ENCODE measurements around the gene FNDC8. TPM values are rescaled to one million over a fixed set of nuclear protein-coding genes. Genes with fewer than 3 reads are reported as not detected.

The FNDC8 gene
- total and polyA plus RNA-seq, 7 experiments from 2014 or later, result not detected

DNA sequence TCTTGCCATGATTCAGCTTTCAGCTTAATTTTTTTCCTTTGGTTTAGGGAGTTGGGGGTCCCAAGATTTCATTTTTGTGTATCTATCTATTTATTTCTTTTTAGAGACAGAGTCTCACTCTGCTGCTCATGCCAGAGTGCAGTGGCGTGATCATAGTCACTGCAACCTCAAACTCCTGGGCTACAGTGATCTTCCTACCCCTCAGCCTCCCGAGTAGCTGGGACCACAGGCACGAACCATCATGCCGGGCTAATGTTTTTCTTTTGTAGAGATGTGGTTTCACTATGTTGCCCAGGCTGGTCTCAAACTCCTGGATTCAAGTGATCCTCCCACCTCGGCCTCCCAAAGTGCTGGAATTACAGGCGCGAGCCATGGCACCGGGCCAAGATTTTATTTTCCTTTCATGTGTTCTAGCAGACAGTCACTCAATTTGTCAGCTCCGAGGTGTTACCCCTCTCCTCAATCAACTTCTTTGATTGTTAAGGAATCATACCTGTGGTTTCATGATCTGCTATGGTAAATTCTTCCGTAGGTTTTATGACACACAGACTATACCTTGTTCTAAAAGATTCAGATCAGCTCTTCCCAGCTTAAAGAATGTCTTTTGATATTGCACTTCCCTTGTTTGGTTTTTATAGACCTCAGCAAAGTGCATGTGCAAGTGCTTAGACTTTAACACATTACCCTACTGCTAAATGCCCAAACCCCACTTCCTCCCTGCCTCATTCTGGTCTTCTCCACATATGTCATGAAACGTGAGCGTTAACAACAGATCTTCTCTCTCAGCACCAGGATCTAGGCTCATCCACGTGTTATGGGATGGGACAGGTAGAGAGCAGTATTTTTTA, 39.2 kb downstream of the FNDC8 start:
- CTCF ChIA-PET, result interaction anchor here (0.6 to 1.4 kb wide), 5 partner anchors 8 to 81 kb away, joined by 3 to 5 read pairs (median 3); no protein-coding TSS in a partner anchor
- peak overlapping the region; percentile 30 for H3K4me3 ChIP-seq (ENCODE audit: low read length)
- H3K9me3 ChIP-seq (ENCODE audit: control insufficient read depth in 2 of 3, low read length in 3 of 3), result no peaks in the 10 kb centered on the region
- no peaks in the 10 kb centered on the region for H3K36me3 ChIP-seq (ENCODE audit: control insufficient read depth in 2 of 3, insufficient read depth in 3 of 3, low read length in 3 of 3)
- POLR2A ChIA-PET, result interaction anchor here (0.6 to 7.1 kb wide), 23 partner anchors 8 to 648 kb away, joined by 3 to 81 read pairs (median 4); partner anchors contain the start of genes NLE1, PEX12, SLFN5 and TAF15
- Mint-ChIP-seq H3K4me3 (peak overlapping the region; percentile 41 to 83 (median 72)), H3K4me1 (peaks cover 32 to 73% (median 70%) of the 10 kb centered on the region in 7 donors), H3K27ac (peak overlapping the region; percentile 65 to 96 (median 90)), H3K36me3 (peaks cover 0 to 9% (median 0%) of the 10 kb centered on the region in 5 donors), H3K27me3 (peaks cover 0 to 11% (median 0%) of the 10 kb centered on the region in 5 donors), H3K9me3 (peaks cover 0 to 4% (median 0%) of the 10 kb centered on the region in 11 donors)
- DNase-seq (peak in 7 of 9 donors; percentile 58 to 80 (median 74)), ATAC-seq (peak; percentile 85)
- H3K4me1 ChIP-seq (ENCODE audit: control insufficient read depth in 2 of 2, insufficient read depth in 2 of 2, low read length in 2 of 2), result peaks cover 40 to 50% of the 10 kb centered on the region in 2 donors
- no peaks in the 10 kb centered on the region for H3K27me3 ChIP-seq (ENCODE audit: control insufficient read depth in 2 of 2, insufficient read depth in 2 of 2, low read length in 2 of 2)
- peak overlapping the region; percentile 75 for H3K27ac ChIP-seq (ENCODE audit: low read depth, low read length)
- intact Hi-C loops (cut with micrococcal nuclease), result loop anchor here in 1 of 2 donors (1.0 to 5.0 kb wide), 7 partner anchors 18 to 647 kb away; partner anchors contain the start of genes AP2B1, NLE1, SLFN11 and TAF15

- Mint-ChIP-seq H3K4me1 (peaks cover 34 to 76% (median 70%) of the 10 kb centered on the region in 7 donors), H3K27me3 (peaks cover 0 to 11% (median 0%) of the 10 kb centered on the region in 5 donors), H3K9me3 (peaks cover 0 to 4% (median 0%) of the 10 kb centered on the region in 11 donors), H3K27ac (peak overlapping the region; percentile 65 to 96 (median 90)), H3K36me3 (peaks cover 0 to 9% (median 0%) of the 10 kb centered on the region in 5 donors), H3K4me3 (peak overlapping the region; percentile 41 to 83 (median 72))
- ATAC-seq (peak; percentile 77), DNase-seq (peak in 7 of 9 donors; percentile 31 to 68 (median 55))
- peak overlapping the region; percentile 30 for H3K4me3 ChIP-seq (ENCODE audit: low read length)
- POLR2A ChIA-PET, result interaction anchor here (0.6 to 7.1 kb wide), 19 partner anchors 12 to 639 kb away, joined by 3 to 81 read pairs (median 5); partner anchors contain the start of genes PEX12 and SLFN5
- no peaks in the 10 kb centered on the region for H3K27me3 ChIP-seq (ENCODE audit: control insufficient read depth in 2 of 2, insufficient read depth in 2 of 2, low read length in 2 of 2)
- H3K4me1 ChIP-seq (ENCODE audit: control insufficient read depth in 2 of 2, insufficient read depth in 2 of 2, low read length in 2 of 2), result peaks cover 40 to 52% of the 10 kb centered on the region in 2 donors
- intact Hi-C loops (cut with micrococcal nuclease), result loop anchor here in 1 of 2 donors (1.0 to 5.0 kb wide), 7 partner anchors 19 to 646 kb away; partner anchors contain the start of genes AP2B1, NLE1, SLFN11 and TAF15
- CTCF ChIA-PET, result interaction anchor here (1.2 to 1.4 kb wide), 3 partner anchors 13 to 26 kb away, joined by 3 to 5 read pairs (median 3); no protein-coding TSS in a partner anchor
- H3K36me3 ChIP-seq (ENCODE audit: control insufficient read depth in 2 of 3, insufficient read depth in 3 of 3, low read length in 3 of 3), result no peaks in the 10 kb centered on the region
- peak overlapping the region; percentile 75 for H3K27ac ChIP-seq (ENCODE audit: low read depth, low read length)
- H3K9me3 ChIP-seq (ENCODE audit: control insufficient read depth in 2 of 3, low read length in 3 of 3), result no peaks in the 10 kb centered on the region
These were observed 39.9 kb downstream of the FNDC8 start for GRCh38 chr17:35161281-35161761.

GRCh38 chr17:35162755-35163154, 41.3 kb downstream of the FNDC8 start:
- POLR2A ChIA-PET, result interaction anchor here (0.6 to 7.1 kb wide), 5 partner anchors 50 to 416 kb away, joined by 3 to 81 read pairs (median 3); partner anchors contain the start of genes PEX12 and SLFN5
- H3K27me3 ChIP-seq (ENCODE audit: control insufficient read depth in 2 of 2, insufficient read depth in 2 of 2, low read length in 2 of 2), result no peaks in the 10 kb centered on the region
- intact Hi-C loops (cut with micrococcal nuclease), result loop anchor here in 1 of 2 donors (5.0 kb wide), 4 partner anchors 210 to 645 kb away; partner anchors contain the start of genes AP2B1, SLFN11 and TAF15

GRCh38 chr17:35163886-35164285, 42.5 kb downstream of the FNDC8 start:
- peaks cover 0 to 8% (median 0%) of the 10 kb centered on the region in 5 donors for H3K36me3 Mint-ChIP-seq
- H3K4me3 ChIP-seq (ENCODE audit: low read length), result no peak overlapping the region
- no peaks in the 10 kb centered on the region for H3K27me3 ChIP-seq (ENCODE audit: control insufficient read depth in 2 of 2, insufficient read depth in 2 of 2, low read length in 2 of 2)
- DNase-seq (no peak), ATAC-seq (no peak)
- H3K9me3 Mint-ChIP-seq, result peaks cover 0 to 3% (median 0%) of the 10 kb centered on the region in 11 donors
- CTCF ChIA-PET, result interaction anchor here (1.0 to 1.1 kb wide), 2 partner anchors 149 to 600 kb away, joined by 3 to 4 read pairs; no protein-coding TSS in a partner anchor
- no peaks in the 10 kb centered on the region for H3K9me3 ChIP-seq (ENCODE audit: control insufficient read depth in 2 of 3, low read length in 3 of 3)
- POLR2A ChIA-PET, result interaction anchor here (0.5 to 7.1 kb wide), 6 partner anchors 24 to 371 kb away, joined by 3 to 81 read pairs (median 6); partner anchors contain the start of gene SLFN5
- H3K4me3 Mint-ChIP-seq, result no peak overlapping the region
- peaks cover 0 to 2% (median 0%) of the 10 kb centered on the region in 5 donors for H3K27me3 Mint-ChIP-seq
- peaks cover 40 to 52% of the 10 kb centered on the region in 2 donors for H3K4me1 ChIP-seq (ENCODE audit: control insufficient read depth in 2 of 2, insufficient read depth in 2 of 2, low read length in 2 of 2)
- intact Hi-C loops (cut with micrococcal nuclease), result loop anchor here in 1 of 2 donors (5.0 kb wide), 4 partner anchors 208 to 643 kb away; partner anchors contain the start of genes AP2B1, SLFN11 and TAF15
- peak overlapping the region in 7 of 9 donors; percentile 21 to 90 (median 59) for H3K27ac Mint-ChIP-seq
- H3K27ac ChIP-seq (ENCODE audit: low read depth, low read length), result no peak overlapping the region
- no peaks in the 10 kb centered on the region for H3K36me3 ChIP-seq (ENCODE audit: control insufficient read depth in 2 of 3, insufficient read depth in 3 of 3, low read length in 3 of 3)
- H3K4me1 Mint-ChIP-seq, result peaks cover 35 to 75% (median 63%) of the 10 kb centered on the region in 7 donors

More at GRCh38 chr17:35162755-35163154, 41.3 kb downstream of the FNDC8 start:
- Histone ChIP-seq H3K36me3 (ENCODE audit: control insufficient read depth in 2 of 3, insufficient read depth in 3 of 3, low read length in 3 of 3) (no peaks in the 10 kb centered on the region), H3K4me3 (ENCODE audit: low read length) (no peak overlapping the region), H3K27ac (ENCODE audit: low read depth, low read length) (no peak overlapping the region), H3K4me1 (ENCODE audit: control insufficient read depth in 2 of 2, insufficient read depth in 2 of 2, low read length in 2 of 2) (peaks cover 40 to 52% of the 10 kb centered on the region in 2 donors), H3K9me3 (ENCODE audit: control insufficient read depth in 2 of 3, low read length in 3 of 3) (no peaks in the 10 kb centered on the region)
- peak overlapping the region in 6 of 10 donors; percentile 4 to 69 (median 34) for H3K4me3 Mint-ChIP-seq
- peaks cover 35 to 83% (median 71%) of the 10 kb centered on the region in 7 donors for H3K4me1 Mint-ChIP-seq
- peaks cover 0 to 7% (median 0%) of the 10 kb centered on the region in 5 donors for H3K27me3 Mint-ChIP-seq
- CTCF ChIA-PET, result interaction anchor here (0.9 to 1.2 kb wide), 2 partner anchors 21 to 50 kb away, joined by 3 to 5 read pairs; no protein-coding TSS in a partner anchor
- H3K27ac Mint-ChIP-seq, result peak overlapping the region in 8 of 9 donors; percentile 71 to 96 (median 84)
- DNase-seq, result no peak
- no peak for ATAC-seq
- peaks cover 0 to 4% (median 0%) of the 10 kb centered on the region in 11 donors for H3K9me3 Mint-ChIP-seq
- H3K36me3 Mint-ChIP-seq, result peaks cover 0 to 9% (median 0%) of the 10 kb centered on the region in 5 donors

DNA sequence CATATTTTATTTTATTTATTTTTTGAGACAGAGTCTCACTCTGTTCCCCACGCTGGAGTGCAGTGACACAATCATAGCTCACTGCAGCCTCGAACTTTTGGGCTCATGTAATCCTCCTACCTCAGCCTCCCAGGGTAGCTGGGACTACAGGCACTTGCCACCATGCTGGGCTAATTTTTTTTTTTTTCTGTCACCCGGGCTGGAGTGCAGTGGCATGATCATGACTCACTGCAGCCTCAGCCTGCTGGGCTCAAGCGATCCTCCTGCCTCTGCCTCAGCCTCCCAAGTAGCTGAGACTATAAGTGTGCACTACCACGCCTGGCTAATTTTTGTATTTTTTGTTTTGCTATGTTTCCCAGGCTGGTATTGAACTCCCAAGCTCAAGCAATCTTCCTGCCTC, 43.3 kb downstream of the FNDC8 start:
- H3K27ac ChIP-seq (ENCODE audit: low read depth, low read length), result no peak overlapping the region
- ATAC-seq (no peak), DNase-seq (no peak)
- H3K4me3 Mint-ChIP-seq, result peak overlapping the region in 2 of 10 donors; percentile 45 to 48
- no peak overlapping the region for H3K4me3 ChIP-seq (ENCODE audit: low read length)
- ChIA-PET POLR2A (interaction anchor here (0.5 to 7.1 kb wide), 11 partner anchors 20 to 402 kb away, joined by 3 to 81 read pairs (median 4); partner anchors contain the start of gene SLFN5), CTCF (interaction anchor here (0.7 to 1.8 kb wide), 4 partner anchors 21 to 600 kb away, joined by 3 to 4 read pairs (median 4); no protein-coding TSS in a partner anchor)
- no peaks in the 10 kb centered on the region for H3K9me3 ChIP-seq (ENCODE audit: control insufficient read depth in 2 of 3, low read length in 3 of 3)
- H3K4me1 ChIP-seq (ENCODE audit: control insufficient read depth in 2 of 2, insufficient read depth in 2 of 2, low read length in 2 of 2), result peaks cover 40 to 44% of the 10 kb centered on the region in 2 donors
- H3K27ac Mint-ChIP-seq, result peak overlapping the region in 3 of 9 donors; percentile 37 to 62 (median 39)
- H3K27me3 Mint-ChIP-seq, result no peaks in the 10 kb centered on the region
- no peaks in the 10 kb centered on the region for H3K36me3 ChIP-seq (ENCODE audit: control insufficient read depth in 2 of 3, insufficient read depth in 3 of 3, low read length in 3 of 3)
- intact Hi-C loops (cut with micrococcal nuclease), result loop anchor here in 1 of 2 donors (5.0 kb wide), 4 partner anchors 208 to 643 kb away; partner anchors contain the start of genes AP2B1, SLFN11 and TAF15
- peaks cover 0 to 8% (median 0%) of the 10 kb centered on the region in 5 donors for H3K36me3 Mint-ChIP-seq
- H3K27me3 ChIP-seq (ENCODE audit: control insufficient read depth in 2 of 2, insufficient read depth in 2 of 2, low read length in 2 of 2), result no peaks in the 10 kb centered on the region
- H3K4me1 Mint-ChIP-seq, result peaks cover 32 to 66% (median 55%) of the 10 kb centered on the region in 7 donors
- peaks cover 0 to 3% (median 0%) of the 10 kb centered on the region in 11 donors for H3K9me3 Mint-ChIP-seq
